ENCODE results near the gene CCDC178. TPM values are rescaled to one million over a fixed set of nuclear protein-coding genes. Genes with fewer than 3 reads are reported as not detected.

CCDC178 gene
- total RNA-seq, 6 experiments from 2014 or later: not detected

- H3K4me1 Mint-ChIP-seq (ENCODE audit: low read depth): no peaks in the 10 kb centered on the region
- DNase-seq: no peak
- no peak for TF ChIP-seq CTCF (IDR thresholded peaks at IDR 0.05)
- no peaks in the 10 kb centered on the region for H3K36me3 Mint-ChIP-seq (ENCODE audit: low read depth)
- H3K9me3 Mint-ChIP-seq: peaks cover 23% of the 10 kb centered on the region
- H3K4me3 Mint-ChIP-seq: no peak overlapping the region
- H3K27me3 Mint-ChIP-seq (ENCODE audit: insufficient read depth): no peaks in the 10 kb centered on the region
- no peak overlapping the region for H3K27ac Mint-ChIP-seq
Measured at GRCh38 chr18:33051407-33051806, 389.1 kb downstream of the CCDC178 start.

GRCh38 chr18:33040213-33040612, 400.3 kb downstream of the CCDC178 start:
- Mint-ChIP-seq H3K9me3 (peaks cover 37% of the 10 kb centered on the region), H3K36me3 (ENCODE audit: low read depth) (no peaks in the 10 kb centered on the region), H3K27me3 (ENCODE audit: insufficient read depth) (no peaks in the 10 kb centered on the region), H3K4me3 (no peak overlapping the region), H3K27ac (no peak overlapping the region), H3K4me1 (ENCODE audit: low read depth) (no peaks in the 10 kb centered on the region)
- TF ChIP-seq CTCF (IDR thresholded peaks at IDR 0.05): no peak
- no peak for DNase-seq

- H3K9me3 Mint-ChIP-seq: peaks cover 29% of the 10 kb centered on the region
- H3K27me3 Mint-ChIP-seq (ENCODE audit: insufficient read depth): no peaks in the 10 kb centered on the region
- no peak overlapping the region for H3K27ac Mint-ChIP-seq
- H3K36me3 Mint-ChIP-seq (ENCODE audit: low read depth): no peaks in the 10 kb centered on the region
- H3K4me1 Mint-ChIP-seq (ENCODE audit: low read depth): no peaks in the 10 kb centered on the region
- H3K4me3 Mint-ChIP-seq: no peak overlapping the region
- no peak for TF ChIP-seq CTCF (IDR thresholded peaks at IDR 0.05)
- no peak for DNase-seq
Measured at GRCh38 chr18:33034945-33035344, 405.6 kb downstream of the CCDC178 start.

- no peaks in the 10 kb centered on the region for H3K27me3 Mint-ChIP-seq (ENCODE audit: insufficient read depth)
- H3K36me3 Mint-ChIP-seq (ENCODE audit: low read depth): no peaks in the 10 kb centered on the region
- H3K27ac Mint-ChIP-seq: no peak overlapping the region
- TF ChIP-seq CTCF (IDR thresholded peaks at IDR 0.05): no peak
- no peaks in the 10 kb centered on the region for H3K4me1 Mint-ChIP-seq (ENCODE audit: low read depth)
- no peak overlapping the region for H3K4me3 Mint-ChIP-seq
- H3K9me3 Mint-ChIP-seq: peaks cover 26% of the 10 kb centered on the region
- no peak for DNase-seq
Measured at GRCh38 chr18:33034212-33034611, 406.3 kb downstream of the CCDC178 start.

GRCh38 chr18:33022370-33022769, 418.2 kb downstream of the CCDC178 start:
- Mint-ChIP-seq H3K27ac (no peak overlapping the region), H3K9me3 (peaks cover 40% of the 10 kb centered on the region)
- DNase-seq: no peak

More at GRCh38 chr18:33022370-33022769, 418.2 kb downstream of the CCDC178 start:
- no peak; the same call in 1 of the 2 replicates for TF ChIP-seq CTCF (IDR thresholded peaks at IDR 0.05)
- H3K4me3 Mint-ChIP-seq: no peak overlapping the region
- no peaks in the 10 kb centered on the region for H3K36me3 Mint-ChIP-seq (ENCODE audit: low read depth)
- no peaks in the 10 kb centered on the region for H3K4me1 Mint-ChIP-seq (ENCODE audit: low read depth)
- H3K27me3 Mint-ChIP-seq (ENCODE audit: insufficient read depth): no peaks in the 10 kb centered on the region

Measured in HFFc6 (cell line).